B cell (primary cell): ENCODE measurements around the gene TMEM131L. TPM values are rescaled to one million over a fixed set of nuclear protein-coding genes. Genes with fewer than 3 reads are reported as not detected.
"Not testable (repeated sequence)": the region's sequence is repeated elsewhere in the genome, so short reads cannot be mapped to it uniquely, and the experiment has no call there.

ENCODE experiments used
- ATAC-seq: fragments of 200-7000 bp; cut with Tn5 transposase; one replicate; pipeline ENCODE4 v1.10.0; 2021; ENCODE audit warnings: low read depth, mild to moderate bottlenecking, moderate number of reproducible peaks, moderate library complexity
- CTCF ChIA-PET: fragments of 350-600 bp; sonication (Branson Sonifier 250); formaldehyde crosslinking; loops from one replicate; lab custom pipeline; 2021; ENCODE audit warnings: antibody characterized with exemption, inconsistent platforms; lab: Charles Lee
- POLR2A ChIA-PET: fragments of 350-600 bp; sonication (Branson Sonifier 250); formaldehyde crosslinking; loops from one replicate; lab custom pipeline; 2021; ENCODE audit warnings: antibody characterized with exemption; lab: Charles Lee
- DNase-seq: peaks from one replicate; pipeline ENCODE4 v3.0.0; 2013
- H2AFZ ChIP-seq: 2 replicates; pipeline ENCODE4 v1.6.1; 2012; ENCODE audit warnings: mild to moderate bottlenecking, low read depth, low read length; ENCODE audit not compliant: insufficient read depth, poor library complexity, severe bottlenecking
- H3K27ac ChIP-seq, 2 donors: 1 replicate in 1 of 2; 2 replicates in 1 of 2; pipeline ENCODE4 v1.5.1; 2012 to 2013; ENCODE audit warnings: low read length in 2 of 2, mild to moderate bottlenecking in 2 of 2, moderate library complexity in 1 of 2
- H3K27me3 ChIP-seq, 4 experiments: fragments of 200-600 bp in 1 of 4; sonication (generic) in 1 of 4; replicated peaks in 1 of 4; 1 replicate in 2 of 4; 2 replicates in 2 of 4; pipeline versions ENCODE4 v1.6.1 to v1.7.0; 2013 to 2016; ENCODE audit warnings: low read length in 3 of 4, mild to moderate bottlenecking in 2 of 4, mixed read lengths in 1 of 4, moderate library complexity in 1 of 4; ENCODE audit not compliant: insufficient read depth in 4 of 4, control insufficient read depth in 3 of 4; ENCODE audit errors: control extremely low read depth in 1 of 4
- H3K36me3 ChIP-seq, 2 experiments: replicated peaks in 1 of 2; 1 replicate in 1 of 2; 2 replicates in 1 of 2; pipeline versions ENCODE4 v1.6.1 to v1.7.1; 2013; ENCODE audit warnings: low read length in 1 of 2; ENCODE audit not compliant: insufficient read depth in 2 of 2, control insufficient read depth in 1 of 2; ENCODE audit errors: control extremely low read depth in 1 of 2, extremely low read depth in 1 of 2
- H3K4me1 ChIP-seq, 2 donors: fragments of 200-600 bp in 1 of 2; sonication (generic) in 1 of 2; 1 replicate in 1 of 2; 2 replicates in 1 of 2; pipeline versions ENCODE4 v1.5.1 to v1.6.1; 2013 to 2017; ENCODE audit warnings: low read length in 2 of 2; ENCODE audit not compliant: control insufficient read depth in 2 of 2, insufficient read depth in 2 of 2
- H3K4me2 ChIP-seq: replicated peaks from 2 replicates; pipeline ENCODE3; 2012; ENCODE audit warnings: mild to moderate bottlenecking, low read depth, low read length; ENCODE audit not compliant: poor library complexity, severe bottlenecking
- H3K4me3 ChIP-seq, 5 experiments: fragments of 200-600 bp in 1 of 5; sonication (generic) in 1 of 5; 1 replicate in 3 of 5; 2 replicates in 2 of 5; pipeline versions ENCODE4 v1.5.1 to v1.7.0; 2011 to 2016; ENCODE audit warnings: low read length in 4 of 5, mild to moderate bottlenecking in 4 of 5, low read depth in 2 of 5, control low read depth in 1 of 5, moderate library complexity in 1 of 5; ENCODE audit not compliant: insufficient read depth in 1 of 5; ENCODE audit errors: control extremely low read depth in 1 of 5, extremely low read depth in 1 of 5
- H3K79me2 ChIP-seq: fragments of 200-600 bp; sonication (generic); one replicate; pipeline ENCODE4 v1.6.0; 2016; ENCODE audit warnings: low read length; ENCODE audit not compliant: control insufficient read depth, insufficient read depth
- H3K9ac ChIP-seq: fragments of 200-600 bp; sonication (generic); 2 replicates; pipeline ENCODE4 v1.6.1; 2017; ENCODE audit warnings: mild to moderate bottlenecking, low read length, moderate library complexity
- H3K9me3 ChIP-seq, 3 donors: one replicate each; pipeline versions ENCODE4 v1.6.1 to v1.7.1; 2013; ENCODE audit warnings: low read length in 2 of 3; ENCODE audit not compliant: control insufficient read depth in 2 of 3, insufficient read depth in 1 of 3; ENCODE audit errors: control extremely low read depth in 1 of 3
- H4K20me1 ChIP-seq: 2 replicates; pipeline ENCODE4 v1.6.0; 2012; ENCODE audit warnings: mild to moderate bottlenecking, low read length; ENCODE audit not compliant: insufficient read depth, control insufficient read depth, poor library complexity, severe bottlenecking
- H3K27ac Mint-ChIP-seq: one replicate; pipeline ENCODE4 v1.8.0; 2021; ENCODE audit warnings: mixed read lengths
- H3K27me3 Mint-ChIP-seq: one replicate; pipeline ENCODE4 v1.8.0; 2021; ENCODE audit warnings: mixed read lengths
- H3K4me1 Mint-ChIP-seq: one replicate; pipeline ENCODE4 v1.8.0; 2021; ENCODE audit warnings: mixed read lengths
- H3K4me3 Mint-ChIP-seq: one replicate; pipeline ENCODE4 v1.8.0; 2021; ENCODE audit warnings: mixed read lengths
- H3K9me3 Mint-ChIP-seq: one replicate; pipeline ENCODE4 v1.8.0; 2022; ENCODE audit warnings: mixed read lengths; ENCODE audit not compliant: insufficient read depth
- EZH2 ChIP-seq: IDR thresholded peaks from 2 replicates; pipeline ENCODE4 v1.6.1; 2012; ENCODE audit warnings: borderline replicate concordance, low read depth, mild to moderate bottlenecking, moderate library complexity, low read length; ENCODE audit not compliant: insufficient read depth, poor library complexity, severe bottlenecking
- WGBS: methylation state at CpG from one replicate; pipeline ENCODE4 v1.1.5; 2013; ENCODE audit warnings: missing lambda C conversion rate; ENCODE audit not compliant: insufficient coverage; 5-methylcytosine and 5-hydroxymethylcytosine counted together
- intact Hi-C: fragments of 100-400 bp; cut with micrococcal nuclease; formaldehyde crosslinking; loops from one replicate; pipeline ENCODE4 v1.10.0; 2022
- polyA plus RNA-seq: library from polyadenylated mRNA; depleted of rRNA; stranded (reverse); fragments of >200 nt; gene quantifications from 2 replicates; pipeline ENCODE4 v1.2.3, GENCODE V29; 2012
- total RNA-seq, 2 donors: library from RNA; stranded (reverse); fragments of 120-200 nt in 1 of 2; gene quantifications; 1 replicate in 1 of 2; 2 replicates in 1 of 2; pipeline versions ENCODE4 v1.2.3 to v1.2.4, GENCODE V29; 2013 to 2022
- TF ChIP-seq, protein P1 (sequence below): fragments of 200-600 bp; IDR thresholded peaks from one replicate; pipeline ENCODE4 v1.8.0; 2022; ENCODE audit warnings: antibody characterized with exemption, mild to moderate bottlenecking

Gene TMEM131L
- total and polyA plus RNA-seq, 2 donors (not counting 1 experiment from before 2014, with no cell fraction given), result 56.4 to 120 TPM

GRCh38 chr4:153603258-153603657 lies 137.1 kb downstream of the TMEM131L start:
- peak overlapping the region; percentile 60 for H3K27ac Mint-ChIP-seq

GRCh38 chr4:153603835-153604234 lies 137.7 kb downstream of the TMEM131L start:
- H3K4me3 Mint-ChIP-seq, result no peak overlapping the region
- no peak overlapping the region for H3K27ac Mint-ChIP-seq
- no peaks in the 10 kb centered on the region for H3K9me3 Mint-ChIP-seq
- ChIA-PET POLR2A (no interaction called here), CTCF (no interaction called here)
- no peak overlapping the region for H3K9ac ChIP-seq
- H4K20me1 ChIP-seq, result peaks cover 54% of the 10 kb centered on the region
- H2AFZ ChIP-seq, result no peak overlapping the region
- H3K79me2 ChIP-seq, result peaks cover 60% of the 10 kb centered on the region
- H3K27me3 ChIP-seq, result no peaks in the 10 kb centered on the region
- H3K9me3 ChIP-seq, result no peaks in the 10 kb centered on the region
- ATAC-seq, result no peak
- no peak for DNase-seq
- intact Hi-C loops, result no loop called here
- peaks cover 21% of the 10 kb centered on the region for H3K4me1 Mint-ChIP-seq
- TF ChIP-seq, protein P1, sequence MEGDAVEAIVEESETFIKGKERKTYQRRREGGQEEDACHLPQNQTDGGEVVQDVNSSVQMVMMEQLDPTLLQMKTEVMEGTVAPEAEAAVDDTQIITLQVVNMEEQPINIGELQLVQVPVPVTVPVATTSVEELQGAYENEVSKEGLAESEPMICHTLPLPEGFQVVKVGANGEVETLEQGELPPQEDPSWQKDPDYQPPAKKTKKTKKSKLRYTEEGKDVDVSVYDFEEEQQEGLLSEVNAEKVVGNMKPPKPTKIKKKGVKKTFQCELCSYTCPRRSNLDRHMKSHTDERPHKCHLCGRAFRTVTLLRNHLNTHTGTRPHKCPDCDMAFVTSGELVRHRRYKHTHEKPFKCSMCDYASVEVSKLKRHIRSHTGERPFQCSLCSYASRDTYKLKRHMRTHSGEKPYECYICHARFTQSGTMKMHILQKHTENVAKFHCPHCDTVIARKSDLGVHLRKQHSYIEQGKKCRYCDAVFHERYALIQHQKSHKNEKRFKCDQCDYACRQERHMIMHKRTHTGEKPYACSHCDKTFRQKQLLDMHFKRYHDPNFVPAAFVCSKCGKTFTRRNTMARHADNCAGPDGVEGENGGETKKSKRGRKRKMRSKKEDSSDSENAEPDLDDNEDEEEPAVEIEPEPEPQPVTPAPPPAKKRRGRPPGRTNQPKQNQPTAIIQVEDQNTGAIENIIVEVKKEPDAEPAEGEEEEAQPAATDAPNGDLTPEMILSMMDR, result no peak
- no peak for TF ChIP-seq EZH2
- no peaks in the 10 kb centered on the region for H3K27me3 Mint-ChIP-seq
- H3K4me1 ChIP-seq, result peaks cover 8% of the 10 kb centered on the region in 2 donors
- H3K36me3 ChIP-seq, result peaks cover 13 to 80% of the 10 kb centered on the region in 2 experiments
- WGBS, result 100% methylated on average over 3 of the region's 3 CpGs
- H3K4me2 ChIP-seq, result no peak overlapping the region
- H3K27ac ChIP-seq, result no peak overlapping the region
- no peak overlapping the region for H3K4me3 ChIP-seq

More at GRCh38 chr4:153603258-153603657, 137.1 kb downstream of the TMEM131L start:
- no peaks in the 10 kb centered on the region for H3K27me3 Mint-ChIP-seq
- Histone ChIP-seq H3K9ac (no peak overlapping the region), H3K36me3 (peaks cover 17 to 84% of the 10 kb centered on the region in 2 experiments), H3K79me2 (peaks cover 58% of the 10 kb centered on the region), H3K4me2 (no peak overlapping the region), H3K9me3 (no peaks in the 10 kb centered on the region), H4K20me1 (peaks cover 49% of the 10 kb centered on the region), H3K4me1 (peaks cover 3 to 6% of the 10 kb centered on the region in 2 donors), H3K4me3 (no peak overlapping the region), H2AFZ (no peak overlapping the region), H3K27ac (no peak overlapping the region), H3K27me3 (no peaks in the 10 kb centered on the region)
- DNase-seq, result no peak
- H3K9me3 Mint-ChIP-seq, result no peaks in the 10 kb centered on the region
- POLR2A ChIA-PET, result no interaction called here
- no CpG with 5 or more reads among the region's 2 CpGs for WGBS
- H3K4me3 Mint-ChIP-seq, result no peak overlapping the region
- intact Hi-C loops, result no loop called here
- TF ChIP-seq, protein P1, result no peak
- TF ChIP-seq EZH2, result no peak
- no peak for ATAC-seq
- CTCF ChIA-PET, result no interaction called here
- peaks cover 17% of the 10 kb centered on the region for H3K4me1 Mint-ChIP-seq

DNA sequence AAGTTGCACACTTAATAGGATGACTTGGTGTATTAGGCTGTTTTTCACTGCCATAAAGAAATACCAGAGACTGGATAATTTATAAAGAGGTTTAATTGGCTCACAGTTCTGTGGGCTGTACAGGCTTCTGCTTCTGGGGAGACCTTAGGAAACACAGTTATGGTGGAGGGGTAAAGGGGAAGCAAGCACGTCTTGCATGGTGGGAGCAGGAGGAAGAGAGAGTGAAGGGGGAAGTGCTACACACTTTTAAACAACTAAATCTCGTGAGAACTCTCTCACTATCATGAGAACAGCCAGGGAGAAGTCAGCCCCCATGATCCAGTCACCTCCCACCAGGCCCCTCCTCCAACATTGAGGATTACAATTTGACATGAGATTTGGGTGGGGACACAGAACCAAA lies 142.9 kb downstream of the TMEM131L start:
- H3K9me3 Mint-ChIP-seq, H3K9ac ChIP-seq, H3K4me3 Mint-ChIP-seq, H3K4me2 ChIP-seq, H2AFZ ChIP-seq, POLR2A ChIA-PET, H3K4me3 ChIP-seq, H3K9me3 ChIP-seq, H3K27me3 Mint-ChIP-seq, H3K27me3 ChIP-seq, intact Hi-C loops, H3K4me1 ChIP-seq: not testable (repeated sequence)
- peak overlapping the region in 1 of 2 donors; percentile 61 for H3K27ac ChIP-seq
- H3K4me1 Mint-ChIP-seq, result peaks cover 23% of the 10 kb centered on the region
- peaks cover 73% of the 10 kb centered on the region for H3K79me2 ChIP-seq
- H3K36me3 ChIP-seq, result peaks cover 7 to 89% of the 10 kb centered on the region in 2 experiments
- no CpG with 5 or more reads among the region's 2 CpGs for WGBS
- ATAC-seq (peak; percentile 41), DNase-seq (peak; percentile 41)
- peak overlapping the region; percentile 76 for H3K27ac Mint-ChIP-seq
- CTCF ChIA-PET, result interaction anchor here (1.4 kb wide), 1 partner anchor 141 kb away, joined by 3 read pairs; no protein-coding TSS in a partner anchor
- H4K20me1 ChIP-seq, result peaks cover 41% of the 10 kb centered on the region
